PFSK-1 (cell line): ENCODE data around the gene YIF1A. TPM values are rescaled to one million over a fixed set of nuclear protein-coding genes. Genes with fewer than 3 reads are reported as not detected.

Source experiments
- FOXP2 ChIP-seq: optimal IDR thresholded peaks from 2 replicates; pipeline ENCODE3; 2011; ENCODE audit warnings: borderline replicate concordance, control low read depth, inconsistent platforms; ENCODE audit not compliant: insufficient read depth; ENCODE audit errors: extremely low read length, extremely low read depth
- POLR2AphosphoS5 ChIP-seq: IDR thresholded peaks from 2 replicates; pipeline ENCODE4 v1.6.1; 2012; ENCODE audit warnings: low read depth, mild to moderate bottlenecking, control low read depth, low read length, moderate library complexity
- REST ChIP-seq, 2 experiments: IDR thresholded peaks; 2 replicates each; pipeline versions ENCODE4 v1.6.1 to v1.8.0; 2011 to 2012; ENCODE audit warnings: low read depth in 2 of 2, low read length in 2 of 2, control low read depth in 1 of 2, inconsistent platforms in 1 of 2, mild to moderate bottlenecking in 1 of 2, moderate library complexity in 1 of 2; ENCODE audit not compliant: insufficient read depth in 1 of 2
- SIN3A ChIP-seq: IDR thresholded peaks from 2 replicates; pipeline ENCODE4 v1.6.1; 2012; ENCODE audit warnings: mild to moderate bottlenecking, low read length, moderate library complexity, borderline replicate concordance; ENCODE audit not compliant: insufficient read depth
- TAF1 ChIP-seq: IDR thresholded peaks from 2 replicates; pipeline ENCODE4 v1.6.1; 2012; ENCODE audit warnings: low read length, control low read depth, borderline replicate concordance; ENCODE audit not compliant: insufficient read depth
- polyA plus RNA-seq: library from polyadenylated mRNA; unstranded; fragments of >200 nt; gene quantifications from one replicate; pipeline ENCODE4 v1.2.1, GENCODE V29; 2012; ENCODE audit warnings: low read depth, missing spikeins; ENCODE audit not compliant: insufficient read length

The YIF1A gene
- 198 TPM for polyA plus RNA-seq

- TF ChIP-seq TAF1 (peak; percentile 74; the same call in 1 of the 2 replicates), FOXP2 (no peak), SIN3A (no peak; the same call in 1 of the 2 replicates), REST (IDR thresholded peaks at IDR 0.05; ENCODE audit: insufficient read depth in 1 of 2, low read depth in 2 of 2, low read length in 2 of 2) (no peak), POLR2AphosphoS5 (peak; percentile 88)
These were observed at the start of gene YIF1A for GRCh38 chr11:66288671-66289547. TSS of gene YIF1A (minus strand) at chr11:66289143. CDS start at chr11:66288985, 158 bp downstream.

GRCh38 chr11:66337103-66337899, 48.4 kb upstream of the YIF1A start:
- TF ChIP-seq FOXP2 (no peak), TAF1 (no peak), SIN3A (no peak), REST (IDR thresholded peaks at IDR 0.05; ENCODE audit: insufficient read depth in 1 of 2, low read depth in 2 of 2, low read length in 2 of 2) (no peak), POLR2AphosphoS5 (no peak)

- TF ChIP-seq POLR2AphosphoS5 (no peak), REST (IDR thresholded peaks at IDR 0.05; ENCODE audit: insufficient read depth in 1 of 2, low read depth in 2 of 2, low read length in 2 of 2) (peak in 1 of 2 experiments; percentile 11; a peak in 1 of 4 replicates)
These were observed 47.5 kb upstream of the YIF1A start, which contains the start of gene RIN1 for GRCh38 chr11:66336234-66337102. TSS of gene RIN1 (minus strand) at chr11:66336434. CDS start at chr11:66336402, 32 bp downstream.

GRCh38 chr11:66335531-66336233, 46.7 kb upstream of the YIF1A start:
- TF ChIP-seq SIN3A, result no peak
- no peak for TF ChIP-seq POLR2AphosphoS5
- no peak for TF ChIP-seq TAF1
- no peak for TF ChIP-seq REST (IDR thresholded peaks at IDR 0.05; ENCODE audit: insufficient read depth in 1 of 2, low read depth in 2 of 2, low read length in 2 of 2)
- TF ChIP-seq FOXP2, result no peak
